SK-N-DZ (cell line): ENCODE measurements around the gene MDM2.

ENCODE experiments used
- DNase-seq: peaks from one replicate; pipeline ENCODE4 v3.0.0-alpha.2; 2015; ENCODE audit warnings: low spot score

The MDM2 gene

DNA sequence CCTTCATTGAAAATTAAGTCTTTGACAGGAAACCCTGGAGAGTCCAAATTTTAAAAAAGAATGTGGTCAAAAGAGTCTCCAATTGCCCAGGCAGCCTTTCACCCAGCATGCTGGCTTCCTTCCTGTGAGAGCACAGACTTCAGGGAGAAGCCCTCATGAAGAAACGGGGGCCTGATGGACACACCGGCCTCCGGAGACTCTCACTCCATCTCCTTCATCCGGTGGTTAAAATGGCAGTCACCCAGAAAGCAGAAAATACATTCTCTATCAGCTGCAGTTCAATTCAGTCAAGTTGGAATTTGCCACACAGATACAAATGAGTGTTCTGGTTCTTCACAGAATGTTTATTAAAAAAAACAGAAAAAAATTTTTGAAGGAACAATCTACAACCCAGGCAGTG is 68.5 kb downstream of the MDM2 start:
- no peak for DNase-seq

GRCh38 chr12:68877583-68877982 is 69.6 kb downstream of the MDM2 start:
- no peak for DNase-seq

GRCh38 chr12:68878283-68878682 is 70.3 kb downstream of the MDM2 start:
- DNase-seq: no peak

DNA sequence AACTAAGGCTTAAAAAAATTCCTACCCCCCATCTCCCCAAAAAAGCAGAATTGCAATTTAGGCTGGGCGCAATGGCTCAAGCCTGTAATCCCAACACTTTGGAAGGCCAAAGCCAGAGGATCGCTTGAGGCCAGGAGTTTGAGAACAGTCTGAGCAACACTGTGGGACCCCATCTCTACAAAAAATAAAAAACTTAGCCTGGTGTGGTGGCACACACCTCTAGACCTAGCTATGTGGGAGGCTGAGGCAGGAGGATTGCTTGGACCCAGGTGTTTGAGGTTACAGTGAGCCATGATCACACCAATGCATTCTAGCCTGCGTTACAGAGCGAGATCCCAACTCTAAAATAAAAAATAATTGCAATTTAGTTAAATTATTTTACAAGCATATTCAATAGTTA is 70.9 kb downstream of the MDM2 start:
- no peak for DNase-seq

DNA sequence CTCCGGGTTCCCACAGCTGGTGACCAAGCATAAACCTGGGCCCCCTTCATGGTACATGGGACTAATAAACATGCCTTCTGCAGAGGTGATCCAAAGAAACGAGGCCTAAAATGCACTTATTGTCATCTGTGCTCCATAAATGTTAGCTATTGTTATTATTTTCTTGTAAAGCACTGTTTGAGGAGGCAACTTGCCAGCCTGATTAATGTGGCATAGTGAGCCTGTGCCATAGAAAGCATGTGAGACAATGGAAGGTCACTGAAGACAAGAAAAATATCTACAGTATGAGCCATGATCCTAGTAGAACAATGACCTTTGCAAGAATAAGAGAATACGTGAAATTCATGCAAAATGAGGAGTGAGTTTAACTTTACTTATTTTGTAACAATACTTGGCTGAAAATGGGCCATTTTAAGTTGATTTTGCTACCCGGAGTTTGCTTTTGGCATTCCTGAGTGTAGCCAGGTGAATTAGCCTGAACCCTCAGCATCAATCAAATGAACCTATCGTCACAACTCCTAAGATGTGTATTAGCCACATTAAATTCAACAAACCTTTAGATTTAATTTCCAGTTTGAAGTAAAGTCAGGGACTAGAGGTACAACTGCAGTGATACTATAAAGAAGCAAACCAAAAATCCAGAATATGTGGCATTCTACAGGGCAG is 72.8 kb downstream of the MDM2 start:
- DNase-seq: no peak

GRCh38 chr12:68882251-68882964 is 74.4 kb downstream of the MDM2 start:
- no peak for DNase-seq

DNA sequence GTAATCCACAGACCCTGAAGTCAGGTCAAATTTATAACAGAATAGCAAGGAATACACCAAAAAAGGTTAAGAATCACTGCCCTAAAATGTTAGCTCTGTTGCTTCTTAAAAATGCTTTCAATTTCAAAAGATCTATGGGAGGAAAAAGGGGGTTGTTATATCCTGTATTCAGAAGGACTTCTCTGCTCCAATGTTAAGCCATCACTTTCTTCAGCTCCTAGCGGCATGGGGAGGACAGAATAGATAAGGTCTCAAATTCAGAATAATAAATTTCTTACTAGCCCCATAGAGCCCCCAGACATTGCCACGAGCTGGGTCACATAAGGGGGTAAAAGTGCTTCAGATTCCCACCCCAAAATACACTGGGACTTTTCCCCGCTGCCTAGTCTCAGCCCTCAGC is 75.2 kb downstream of the MDM2 start:
- no peak for DNase-seq

DNA sequence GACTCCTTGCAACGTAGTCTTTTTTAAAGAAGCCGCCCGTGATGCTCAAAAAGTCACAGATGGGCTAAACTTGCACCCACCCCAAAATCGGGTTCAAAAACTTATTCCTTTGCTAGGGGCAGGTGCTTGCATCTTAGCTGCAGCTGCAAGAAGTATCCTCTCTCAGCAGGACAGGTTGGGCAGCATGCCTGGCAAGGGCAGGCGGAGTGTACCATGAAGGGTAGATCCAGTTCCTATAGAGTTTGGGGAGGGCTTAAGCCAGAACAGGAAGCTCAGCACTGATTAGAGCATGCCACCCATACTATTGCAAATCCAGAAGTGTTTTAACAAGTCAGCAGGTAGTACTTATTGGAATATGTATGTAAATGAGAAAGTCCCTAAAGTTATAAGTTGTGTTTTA is 76.3 kb downstream of the MDM2 start:
- DNase-seq: no peak

DNA sequence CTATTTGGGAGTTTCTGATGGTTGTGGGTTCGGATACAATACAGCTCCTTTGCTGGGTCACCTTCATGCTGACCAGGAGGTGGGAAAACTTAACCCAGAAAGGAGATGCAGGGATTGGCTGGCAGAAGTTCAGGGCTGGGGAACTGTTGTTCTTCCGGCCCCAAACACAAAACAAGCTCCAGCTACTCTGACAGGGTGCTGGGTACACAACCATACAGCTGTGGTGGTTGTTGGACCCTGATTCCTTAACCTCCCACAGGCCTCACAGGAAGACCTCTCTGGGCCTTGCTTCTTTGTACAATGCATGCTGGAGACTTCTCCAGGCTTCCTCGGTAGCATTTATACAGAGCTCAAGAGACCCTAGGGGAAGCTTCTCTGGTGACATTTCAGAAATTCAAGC is 77.4 kb downstream of the MDM2 start:
- no peak for DNase-seq

- no peak for DNase-seq
Measured at GRCh38 chr12:68886636-68887572, 78.9 kb downstream of the MDM2 start.

GRCh38 chr12:68887641-68888040 is 79.7 kb downstream of the MDM2 start:
- no peak for DNase-seq

- no peak for DNase-seq
Measured at GRCh38 chr12:68888243-68888642, 80.3 kb downstream of the MDM2 start.

DNA sequence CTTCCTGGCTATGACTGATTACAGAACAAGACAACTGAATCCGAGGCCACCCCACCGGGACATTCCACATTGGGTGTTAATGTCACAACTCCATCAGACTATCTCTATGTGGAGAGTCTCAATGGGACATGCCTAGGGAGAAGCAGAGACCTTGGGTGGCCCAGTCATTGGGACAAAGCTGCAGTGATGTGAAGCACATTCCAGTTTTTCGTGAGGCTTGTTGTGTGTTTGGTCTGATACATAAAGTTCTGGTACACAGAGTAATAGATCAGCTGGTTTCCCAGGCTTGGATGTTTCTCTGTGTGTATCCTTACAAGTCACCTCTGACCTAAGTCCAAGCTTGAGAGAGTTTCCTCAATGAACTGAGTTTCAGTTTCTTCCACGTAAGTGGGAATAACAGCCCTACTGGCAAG is 82.7 kb downstream of the MDM2 start:
- DNase-seq: no peak

DNA sequence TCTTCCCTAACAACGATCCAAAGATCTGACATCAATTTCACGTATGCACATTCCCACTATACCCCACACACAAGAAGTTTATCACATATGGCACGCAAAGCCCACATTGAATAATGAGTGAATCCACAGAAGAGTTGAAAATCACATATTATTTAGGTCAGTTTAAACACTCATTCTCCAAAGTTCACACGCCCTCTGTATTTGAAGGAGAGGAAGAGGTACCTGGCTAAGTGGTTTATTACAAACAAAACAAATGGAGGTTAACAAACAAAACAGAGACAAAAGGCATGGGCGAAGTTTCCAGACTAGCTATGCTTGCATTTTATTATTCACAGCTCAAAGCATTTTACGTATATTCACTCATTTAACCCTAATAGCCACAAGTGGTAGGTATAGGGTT is 83.2 kb downstream of the MDM2 start:
- DNase-seq: no peak

DNA sequence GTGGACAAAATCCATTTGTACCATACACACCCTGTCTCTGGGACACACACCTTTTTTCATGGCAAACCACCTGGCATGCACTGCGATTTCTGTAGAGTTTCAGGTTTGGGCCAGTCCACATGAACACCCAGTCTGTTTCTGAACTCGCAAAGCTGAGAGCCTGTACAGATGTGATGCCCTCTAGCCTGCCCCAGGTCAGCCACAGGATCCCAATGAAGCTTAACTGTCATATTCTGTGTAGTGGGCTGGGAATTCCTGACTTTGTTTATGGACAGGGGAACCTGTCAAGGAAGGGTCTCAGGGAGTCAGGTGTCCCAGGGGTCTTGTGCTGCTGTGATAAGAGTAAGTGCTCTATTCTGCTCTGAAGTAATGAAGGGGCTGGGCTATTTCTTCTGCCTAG is 85.2 kb downstream of the MDM2 start:
- no peak for DNase-seq

DNA sequence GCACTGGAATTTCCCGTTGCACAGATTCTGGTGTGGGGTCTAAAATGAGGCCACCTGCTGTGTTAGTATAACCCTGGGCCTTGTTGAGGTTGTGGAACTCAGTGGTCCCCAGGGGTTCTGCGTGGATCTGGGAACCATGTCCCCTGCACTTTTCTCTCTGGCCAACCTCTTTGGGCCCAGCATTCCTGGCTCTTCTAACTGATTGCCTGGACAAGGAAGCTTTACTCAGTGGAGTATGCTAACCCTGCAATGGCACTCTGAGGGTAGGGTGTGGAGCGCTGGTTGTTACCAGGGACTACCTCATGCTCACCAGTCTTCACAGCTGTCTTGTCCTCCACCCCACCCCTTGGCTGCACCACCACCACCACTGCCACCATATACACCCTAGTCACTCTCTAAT is 85.8 kb downstream of the MDM2 start:
- DNase-seq: no peak

- DNase-seq: no peak
Measured at GRCh38 chr12:68894276-68894855, 86.4 kb downstream of the MDM2 start.

- no peak for DNase-seq
Measured at GRCh38 chr12:68896881-68897540, 89.0 kb downstream of the MDM2 start.

- DNase-seq: no peak
Measured at GRCh38 chr12:68899251-68899771, 91.3 kb downstream of the MDM2 start.

GRCh38 chr12:68900241-68900640 is 92.3 kb downstream of the MDM2 start:
- no peak for DNase-seq
